AG04449 (cell line): Measurements from ENCODE around the gene TANGO6.

Source experiments
- CTCF ChIA-PET: fragments of 350-600 bp; formaldehyde crosslinking; extraction: SDS; loops from one replicate; lab custom pipeline; 2021; ENCODE audit warnings: antibody characterized with exemption; lab: Yijun Ruan, JAX
- POLR2A ChIA-PET: fragments of 400-600, 350-600 bp; formaldehyde crosslinking; extraction: SDS; loops from one replicate; lab custom pipeline; 2020; ENCODE audit warnings: antibody characterized with exemption, inconsistent platforms; lab: Yijun Ruan, JAX
- DNase-seq: peaks from one replicate; pipeline ENCODE4 v3.0.0-alpha.2; 2010; ENCODE audit warnings: low read depth, low spot score
- H3K4me3 ChIP-seq: 2 replicates; pipeline ENCODE4 v1.5.1; 2011; ENCODE audit warnings: low read depth, mild to moderate bottlenecking, control low read depth, low read length
- CTCF ChIP-seq: IDR thresholded peaks from one replicate; pipeline ENCODE4 v1.5.1; 2011; ENCODE audit warnings: mild to moderate bottlenecking, moderate library complexity, low read length, control low read depth, inconsistent platforms; ENCODE audit not compliant: insufficient read depth; ENCODE audit errors: missing control alignments

TANGO6 gene

GRCh38 chr16:68948230-68948910 is 105.0 kb downstream of the TANGO6 start:
- no peak for DNase-seq
- CTCF ChIA-PET = no interaction called here
- POLR2A ChIA-PET = no interaction called here
- no peak for TF ChIP-seq CTCF
- no peak overlapping the region for H3K4me3 ChIP-seq

- ChIA-PET CTCF (interaction anchor here (1.1 to 2.1 kb wide), 4 partner anchors 9 to 15 kb away, joined by 3 to 6 read pairs (median 4); no protein-coding TSS in a partner anchor), POLR2A (no interaction called here)
- DNase-seq = no peak
Measured at GRCh38 chr16:68951991-68952877, 108.9 kb downstream of the TANGO6 start.

GRCh38 chr16:68954911-68955635 is 111.7 kb downstream of the TANGO6 start:
- no peak overlapping the region for H3K4me3 ChIP-seq
- DNase-seq = no peak
- no peak for TF ChIP-seq CTCF
- ChIA-PET CTCF (interaction anchor here (0.9 to 1.4 kb wide), 3 partner anchors 11 to 29 kb away, joined by 3 read pairs; no protein-coding TSS in a partner anchor), POLR2A (no interaction called here)

More at GRCh38 chr16:68951991-68952877, 108.9 kb downstream of the TANGO6 start:
- TF ChIP-seq CTCF = no peak
- no peak overlapping the region for H3K4me3 ChIP-seq

- POLR2A ChIA-PET = no interaction called here
- no peak overlapping the region for H3K4me3 ChIP-seq
- CTCF ChIA-PET = interaction anchor here (0.9 to 1.2 kb wide), 3 partner anchors 9 to 14 kb away, joined by 3 to 4 read pairs (median 4); no protein-coding TSS in a partner anchor
- TF ChIP-seq CTCF = no peak
- no peak for DNase-seq
Measured at GRCh38 chr16:68960910-68961309, 117.6 kb downstream of the TANGO6 start.

- ChIA-PET POLR2A (interaction anchor here (0.7 kb wide), 1 partner anchor 52 kb away, joined by 3 read pairs; no protein-coding TSS in a partner anchor), CTCF (interaction anchor here (0.7 to 1.2 kb wide), 3 partner anchors 10 to 11 kb away, joined by 3 to 4 read pairs (median 3); no protein-coding TSS in a partner anchor)
- no peak for TF ChIP-seq CTCF
- no peak for DNase-seq
- no peak overlapping the region for H3K4me3 ChIP-seq
Measured at GRCh38 chr16:68961778-68962402, 118.6 kb downstream of the TANGO6 start.
